Activated gamma-delta T cell treated with anti-CD3 and anti-CD28 coated beads, Interleukin-2, amount 50 U/mL, for 16 hours (primary cell): Measurements from ENCODE around the gene ANK3.

ENCODE experiments used
- DNase-seq: peaks from one replicate; pipeline ENCODE4 v3.0.0-alpha.2; 2020; ENCODE audit warnings: low read depth

ANK3 gene

DNA sequence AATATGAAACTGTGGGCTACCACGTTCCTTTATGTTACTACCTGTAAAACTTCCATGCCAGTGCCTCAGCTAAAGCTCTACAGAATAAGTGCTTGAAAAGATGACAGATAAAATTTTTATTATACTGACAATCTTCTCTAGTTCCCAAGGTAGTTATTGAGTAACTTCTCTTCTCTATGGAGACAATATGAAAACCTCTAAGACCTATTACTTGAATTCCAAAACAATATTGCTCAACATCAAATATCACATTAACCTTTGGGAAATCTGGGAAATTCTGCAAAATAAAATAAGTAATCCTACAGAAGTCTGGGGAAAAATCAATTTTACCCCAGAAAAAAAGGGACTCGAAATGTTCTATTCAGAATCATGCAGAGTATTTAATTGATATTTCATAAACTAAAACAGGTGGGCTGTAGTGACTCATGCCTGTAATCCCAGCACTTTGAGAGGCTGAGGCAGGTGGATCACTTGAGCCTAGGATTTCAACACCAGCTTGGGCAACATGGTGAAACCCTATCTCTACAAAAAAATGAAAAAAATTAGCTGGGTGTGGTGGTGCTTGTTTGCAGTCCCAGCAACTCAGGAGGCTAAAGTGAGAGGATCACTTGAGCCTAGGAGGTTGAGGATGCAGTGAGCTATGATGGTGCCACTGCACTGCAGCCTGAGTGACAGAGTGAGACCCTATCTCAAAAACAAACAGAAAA, 23.8 kb upstream of the ANK3 start:
- DNase-seq: no peak

DNA sequence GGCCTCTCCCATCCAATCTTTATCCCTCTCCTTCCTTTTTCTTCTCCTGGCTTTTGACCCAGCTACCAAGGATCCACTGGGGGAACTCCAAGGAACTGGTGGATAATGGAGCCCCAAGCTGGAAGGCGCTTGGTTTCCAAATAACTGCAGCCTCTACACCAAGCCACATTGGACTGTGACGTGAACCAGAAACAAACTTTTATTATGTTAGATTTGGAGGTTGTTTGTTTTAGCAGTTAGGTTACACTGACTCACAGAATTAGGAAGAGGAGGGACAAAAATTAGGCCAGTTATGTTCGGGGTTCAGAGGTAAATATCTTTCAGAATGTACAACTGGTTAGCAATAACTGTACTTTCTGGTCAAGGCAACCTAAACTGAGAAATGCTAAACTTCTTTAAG, 21.3 kb upstream of the ANK3 start:
- no peak for DNase-seq

DNA sequence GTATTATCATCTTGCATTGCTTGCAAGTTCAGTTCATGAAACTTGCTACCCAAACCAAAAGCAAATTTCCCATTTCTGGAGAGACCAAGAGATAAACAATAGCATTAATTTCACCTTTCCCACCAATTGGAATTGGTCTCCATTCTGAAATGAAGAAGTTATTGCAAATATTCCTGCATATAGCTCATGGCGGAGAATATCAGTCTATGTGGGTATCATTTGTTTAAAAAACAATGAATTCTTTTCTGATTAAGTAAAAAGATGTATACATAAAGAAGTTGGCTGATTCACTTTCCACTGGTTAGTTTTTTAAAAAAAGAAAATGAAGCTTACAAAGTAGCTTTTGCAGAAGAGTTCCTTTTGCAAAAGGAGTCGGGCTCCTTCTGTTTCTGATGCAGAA, 19.5 kb upstream of the ANK3 start:
- no peak for DNase-seq

DNA sequence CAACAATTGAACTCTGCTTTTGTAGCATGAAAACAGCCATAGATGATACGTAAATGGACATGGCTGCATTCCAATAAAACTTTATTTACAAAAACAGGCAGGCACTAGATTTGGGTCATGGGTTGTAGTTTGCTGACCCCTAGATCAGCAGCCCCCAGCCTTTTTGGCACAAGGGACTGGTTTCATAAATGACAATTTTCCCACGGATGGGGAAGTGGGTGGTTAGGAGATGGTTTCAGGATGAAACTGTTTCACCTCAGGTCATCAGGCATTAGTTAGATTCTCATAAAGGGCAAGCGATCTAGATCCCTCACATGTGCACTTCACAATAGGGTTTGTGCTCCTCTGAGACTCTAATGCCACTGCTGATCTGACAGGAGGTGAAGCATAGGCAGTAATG, 16.5 kb upstream of the ANK3 start:
- DNase-seq: no peak

DNA sequence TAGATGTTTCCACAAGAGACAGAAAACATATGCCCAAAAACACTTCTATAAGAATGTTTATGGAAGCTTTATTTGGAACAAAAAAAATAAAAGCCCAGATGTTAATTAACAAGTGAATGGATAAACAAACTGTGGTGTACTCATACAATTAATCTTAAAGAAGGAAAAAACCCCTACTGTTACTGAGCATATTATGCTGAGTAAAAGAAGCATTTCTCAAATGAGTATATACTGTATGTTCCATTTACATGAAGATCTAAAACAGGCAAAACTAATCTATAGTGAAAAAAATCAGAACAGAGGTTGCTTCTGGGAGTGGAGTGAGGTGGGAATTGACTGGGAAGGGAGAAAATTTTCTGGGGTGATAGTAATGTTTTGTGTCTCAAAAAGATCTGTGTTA, 15.5 kb upstream of the ANK3 start:
- DNase-seq: no peak

DNA sequence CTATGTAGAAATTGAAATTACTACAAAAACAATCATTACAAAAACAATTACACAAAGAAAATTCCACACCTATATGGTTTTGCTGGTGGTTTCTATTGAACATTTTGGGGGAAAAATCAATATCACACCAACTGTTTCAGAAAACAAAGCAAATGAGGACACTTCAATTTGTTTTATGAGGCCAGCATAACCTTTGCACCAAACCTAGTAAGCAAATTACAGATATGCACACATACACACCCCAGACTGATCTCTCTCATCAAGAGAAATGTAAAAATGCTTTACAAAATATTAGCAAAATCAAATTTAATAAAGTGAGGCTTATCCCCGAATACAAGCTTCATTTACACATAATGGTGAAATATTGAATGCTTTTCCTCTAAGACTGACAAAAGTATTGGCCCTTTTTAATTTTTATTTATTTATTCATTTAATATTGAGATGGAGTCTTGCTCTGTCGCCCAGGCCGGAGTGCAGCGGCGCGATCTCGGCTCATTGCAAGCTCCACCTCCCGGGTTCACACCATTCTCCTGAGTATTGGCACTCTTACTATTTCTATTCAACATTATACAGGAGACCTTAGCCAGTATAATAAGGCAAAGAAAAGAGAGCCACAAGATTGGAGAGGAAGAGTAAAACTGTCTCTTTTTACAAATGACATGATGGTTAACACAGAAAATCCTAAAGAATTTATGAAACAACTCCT, 13.6 kb upstream of the ANK3 start:
- no peak for DNase-seq

DNA sequence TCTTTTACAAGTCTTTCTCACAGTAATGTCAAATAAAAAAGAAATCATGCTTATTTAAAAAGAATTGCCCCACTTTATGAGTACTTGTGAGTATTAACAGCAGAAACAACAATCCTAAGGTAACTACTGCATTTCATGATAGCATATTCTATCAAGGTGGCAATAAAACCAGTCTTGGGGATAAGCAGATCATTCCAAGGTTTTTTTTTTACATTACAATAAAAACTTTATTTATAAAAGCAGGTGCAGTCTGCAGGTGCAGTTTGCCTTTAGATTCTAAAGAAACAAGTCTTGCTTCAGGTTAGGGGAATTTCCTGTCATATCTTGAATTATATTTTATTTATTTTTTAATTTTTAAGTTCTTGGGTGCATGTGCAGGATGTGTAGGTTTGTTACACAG, 10.7 kb upstream of the ANK3 start:
- no peak for DNase-seq

DNA sequence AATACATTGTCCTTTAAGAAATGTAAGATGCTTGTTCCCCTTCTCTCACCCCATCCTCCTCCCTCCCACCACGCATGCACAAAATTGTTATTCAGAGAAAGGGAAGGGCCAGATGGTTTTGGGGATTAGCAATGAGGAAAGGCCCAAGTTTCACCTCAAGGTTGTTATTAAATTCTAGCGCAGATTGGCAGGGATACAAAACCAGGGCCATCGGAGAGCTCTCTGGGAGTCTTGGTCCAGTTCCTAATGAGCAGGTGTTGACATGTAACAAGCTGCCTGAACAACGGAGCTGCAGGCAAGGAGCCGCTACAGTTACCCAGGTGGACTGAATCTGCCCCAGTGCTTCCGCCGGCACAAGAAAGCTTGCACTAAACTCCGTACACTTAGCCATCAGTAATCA, 9.7 kb upstream of the ANK3 start:
- no peak for DNase-seq

DNA sequence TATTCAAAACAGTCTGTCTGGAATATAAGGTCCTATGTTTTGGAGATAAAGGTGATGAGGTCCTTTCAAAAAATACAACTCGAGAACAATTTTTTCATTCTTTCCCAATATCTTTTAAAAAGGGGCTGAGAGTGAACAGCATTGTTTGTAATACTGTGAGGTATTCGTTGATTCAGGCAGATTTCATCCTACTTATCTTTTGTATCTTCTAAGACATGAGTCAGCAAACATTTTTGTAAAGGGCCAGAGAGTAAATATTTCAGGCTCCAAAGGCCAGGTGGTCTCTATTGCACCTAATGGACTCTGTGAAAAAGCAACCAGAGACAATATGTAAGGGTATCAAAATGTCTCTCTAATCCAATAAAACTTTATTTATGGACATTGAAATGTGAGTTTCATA, 8.1 kb upstream of the ANK3 start:
- no peak for DNase-seq

DNA sequence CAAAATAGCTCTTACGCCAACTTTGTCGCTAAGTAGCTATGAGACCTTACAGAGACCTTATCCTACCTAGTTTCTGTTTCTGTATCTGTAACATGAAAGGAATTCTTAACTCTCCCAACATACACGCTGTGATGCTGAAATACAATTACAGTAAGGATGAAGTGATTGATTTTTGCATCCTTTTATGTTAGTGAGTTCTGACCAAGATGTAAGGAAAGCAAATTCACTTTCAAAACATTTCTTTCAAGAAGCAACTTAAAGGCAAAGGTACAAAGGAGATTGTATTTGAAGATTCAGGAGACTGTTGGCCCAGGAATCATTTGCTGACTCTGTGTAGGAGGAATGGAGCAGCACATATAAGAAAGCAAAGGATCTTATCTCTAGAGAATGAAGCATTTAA, 7.1 kb upstream of the ANK3 start:
- DNase-seq: no peak

DNA sequence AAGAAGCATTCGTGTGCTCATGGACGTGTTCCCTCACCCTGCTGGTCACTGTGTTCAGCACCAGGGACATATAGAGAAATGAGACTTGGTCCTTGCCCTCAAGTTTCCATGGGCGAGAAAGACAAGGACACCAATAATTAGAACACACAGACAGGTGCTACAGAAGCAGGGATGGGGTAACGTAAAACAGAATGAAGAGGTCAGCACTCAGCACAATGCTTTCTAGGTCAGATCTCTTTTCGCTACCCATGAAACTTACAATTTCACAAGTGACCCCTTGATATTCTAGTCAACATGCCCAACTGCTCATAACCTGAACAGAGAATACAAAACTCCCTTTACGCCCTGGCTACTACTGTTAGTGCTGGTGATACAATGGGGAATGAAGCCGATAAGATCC, 6.0 kb upstream of the ANK3 start:
- DNase-seq: no peak

DNA sequence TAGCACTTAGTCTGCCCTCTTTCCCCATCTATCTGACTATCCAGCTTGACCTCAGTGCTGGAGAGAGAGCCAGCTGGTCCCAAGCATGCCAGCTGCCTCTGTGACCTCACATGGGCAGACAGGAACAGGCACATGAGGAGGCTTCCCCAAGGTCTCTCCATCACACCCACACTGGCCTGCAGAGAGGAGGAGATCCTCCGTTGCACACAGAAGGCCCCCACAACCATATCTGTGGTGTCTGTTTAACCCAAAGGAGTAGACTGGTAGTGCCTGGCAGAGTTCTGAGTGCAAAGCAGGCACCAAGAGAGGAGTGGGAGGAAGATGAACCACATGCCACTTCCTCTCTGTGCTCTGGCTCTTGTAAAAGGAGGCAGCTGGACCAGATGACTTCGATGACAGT, 4.8 kb upstream of the ANK3 start:
- DNase-seq: peak; percentile 0

DNA sequence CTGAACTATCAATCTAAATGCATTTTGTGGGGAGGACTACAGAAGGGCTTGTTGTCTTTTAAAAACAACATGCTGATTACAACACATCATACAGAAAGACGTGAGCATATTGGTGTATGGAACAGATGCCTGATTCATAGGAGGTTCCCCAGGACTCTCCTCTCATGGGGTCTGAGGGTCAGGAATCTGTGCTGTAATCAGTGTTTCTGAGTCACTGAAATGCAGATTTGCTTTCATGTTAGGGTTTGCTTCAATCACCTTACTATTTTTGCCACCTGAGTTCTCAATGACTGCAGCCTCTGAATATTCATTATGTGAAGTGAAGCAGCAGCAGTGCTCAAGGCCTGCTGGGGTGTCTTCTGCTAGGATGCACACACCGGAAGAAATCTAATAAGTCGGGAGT, 550 bp upstream of the ANK3 start:
- no peak for DNase-seq

DNA sequence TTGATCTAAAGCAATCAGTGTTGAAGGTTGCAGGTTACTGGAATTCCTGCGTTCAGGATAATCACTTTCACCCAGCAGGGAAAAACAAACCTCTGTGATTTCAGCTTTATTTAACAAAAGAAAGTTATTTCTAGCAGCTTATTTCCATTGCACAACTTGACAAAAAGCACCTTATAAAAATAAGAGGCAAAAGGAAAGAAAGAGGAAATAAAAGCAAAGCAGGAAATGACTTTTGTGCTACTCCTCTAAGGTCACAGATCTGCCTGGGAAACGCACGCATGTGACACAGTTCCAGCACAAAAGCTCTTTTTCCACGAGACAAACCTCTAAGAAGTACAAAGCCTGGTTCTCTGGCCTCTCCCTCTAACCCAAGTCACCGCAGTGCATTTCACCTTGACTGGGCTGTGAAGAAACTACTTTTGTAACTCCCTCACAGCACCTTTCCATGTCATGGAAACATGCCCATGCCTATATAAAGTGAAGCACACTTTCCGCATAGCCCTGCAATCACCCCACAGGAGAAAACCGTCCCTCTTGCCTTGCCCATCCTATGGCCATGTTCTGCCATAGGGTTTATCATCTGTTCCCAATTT, 870 bp downstream of the ANK3 start:
- no peak for DNase-seq

DNA sequence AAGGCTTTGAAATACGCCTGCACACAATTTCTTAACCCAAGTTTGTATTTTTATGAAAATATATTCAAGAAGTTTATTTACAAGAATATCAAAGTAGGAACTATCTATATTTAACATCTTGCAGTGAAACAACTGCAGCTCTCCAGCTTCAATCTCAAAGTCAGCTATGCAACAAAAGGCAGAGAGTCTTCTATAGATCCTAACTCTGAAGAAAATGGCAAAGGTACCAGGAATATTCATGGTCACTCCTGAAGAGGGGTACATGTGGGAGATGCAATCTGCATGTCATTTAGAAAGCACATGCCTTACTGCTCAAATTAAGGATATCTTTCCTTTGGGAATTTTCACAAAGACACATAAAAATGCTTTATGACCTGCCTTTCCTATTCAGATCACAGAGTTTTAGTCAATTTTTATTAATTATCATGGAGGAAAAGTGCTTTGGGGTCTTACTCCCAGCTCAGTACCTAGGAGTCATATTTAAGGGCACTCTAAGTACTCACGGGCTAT, 1.5 kb downstream of the ANK3 start:
- DNase-seq: no peak

DNA sequence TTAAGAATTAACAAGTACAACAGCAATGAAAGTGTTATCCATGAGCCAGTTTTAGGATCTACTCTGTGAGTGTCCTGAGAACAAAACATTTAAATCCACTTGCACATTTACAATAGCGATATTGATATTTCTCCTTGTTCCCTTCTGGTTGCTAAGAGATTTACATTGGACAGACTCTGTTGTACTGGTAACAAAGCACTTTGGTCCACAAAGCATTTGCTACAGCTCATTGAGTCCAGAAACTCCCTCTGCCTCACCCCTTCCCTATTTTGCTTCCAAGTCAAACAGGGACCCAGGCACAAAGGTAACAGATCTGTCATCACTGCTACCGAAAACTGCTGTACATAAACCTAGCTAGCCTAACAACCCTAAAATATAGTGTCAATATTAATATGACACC, 2.1 kb downstream of the ANK3 start:
- DNase-seq: no peak

DNA sequence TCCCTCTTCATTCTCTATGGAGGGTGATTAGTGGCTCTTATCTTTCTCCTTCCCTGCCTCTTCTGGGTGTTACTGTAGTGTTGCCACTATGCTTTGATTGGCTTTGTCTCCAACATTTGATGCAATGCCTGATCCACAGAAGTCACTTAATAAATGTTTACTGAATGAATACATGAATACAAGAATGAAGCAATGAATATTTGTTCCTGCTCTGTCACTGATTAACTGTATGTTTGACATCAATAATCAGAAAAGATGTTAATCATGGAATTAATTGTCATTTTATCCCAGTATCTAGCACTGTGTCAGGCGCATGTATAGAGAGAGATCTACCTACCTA, 4.3 kb downstream of the ANK3 start:
- DNase-seq: no peak

DNA sequence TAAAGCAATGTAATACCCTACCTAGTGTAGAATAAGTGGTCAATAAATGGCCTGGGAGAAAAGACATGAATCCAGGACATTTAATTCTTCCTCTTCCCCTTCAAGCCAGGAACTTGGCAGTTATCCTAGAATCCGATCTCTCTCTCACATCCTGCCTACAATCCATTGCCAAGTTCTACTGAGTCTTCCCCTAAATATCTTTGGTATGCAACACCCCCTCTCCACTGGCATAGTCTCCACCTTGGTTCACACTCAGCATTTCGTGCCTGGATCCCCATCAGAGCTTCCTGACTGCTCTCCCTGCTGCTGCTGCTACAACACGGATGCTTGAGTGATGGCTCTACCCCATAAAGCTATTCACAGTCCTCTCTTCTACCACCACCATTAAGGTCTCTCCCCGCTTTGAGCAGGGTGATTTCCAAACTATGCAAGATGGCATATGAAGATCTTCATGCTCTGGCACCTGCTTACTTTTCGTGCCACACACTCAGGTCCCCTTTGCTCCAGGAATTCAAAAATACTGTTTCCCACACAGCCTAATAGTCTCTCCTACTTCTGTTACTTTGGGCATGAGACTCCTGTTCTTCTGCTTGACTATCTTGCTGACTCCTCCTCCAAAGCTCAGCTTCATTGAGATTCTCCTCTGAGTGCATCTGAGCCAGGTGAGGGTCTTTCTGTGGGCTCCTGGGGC, 4.8 kb downstream of the ANK3 start:
- DNase-seq: no peak

DNA sequence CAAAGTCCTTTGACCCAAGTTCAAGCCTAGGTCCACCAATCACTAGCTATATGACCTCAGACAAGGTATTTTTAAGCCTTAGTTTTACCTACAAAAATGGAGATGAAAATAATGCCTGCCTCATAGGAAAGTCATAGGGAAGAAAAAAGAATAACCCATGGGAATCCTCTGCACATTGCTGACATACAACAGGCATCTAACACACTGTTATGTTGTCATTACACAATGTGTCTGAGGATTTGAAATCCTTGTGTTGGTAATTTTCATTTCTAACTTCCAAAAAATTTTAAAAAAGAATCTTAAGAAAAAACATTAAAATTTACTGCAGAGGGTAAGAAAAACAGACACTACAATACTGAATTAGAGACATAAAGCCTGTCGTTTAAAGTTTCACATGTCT, 5.7 kb downstream of the ANK3 start:
- DNase-seq: no peak

DNA sequence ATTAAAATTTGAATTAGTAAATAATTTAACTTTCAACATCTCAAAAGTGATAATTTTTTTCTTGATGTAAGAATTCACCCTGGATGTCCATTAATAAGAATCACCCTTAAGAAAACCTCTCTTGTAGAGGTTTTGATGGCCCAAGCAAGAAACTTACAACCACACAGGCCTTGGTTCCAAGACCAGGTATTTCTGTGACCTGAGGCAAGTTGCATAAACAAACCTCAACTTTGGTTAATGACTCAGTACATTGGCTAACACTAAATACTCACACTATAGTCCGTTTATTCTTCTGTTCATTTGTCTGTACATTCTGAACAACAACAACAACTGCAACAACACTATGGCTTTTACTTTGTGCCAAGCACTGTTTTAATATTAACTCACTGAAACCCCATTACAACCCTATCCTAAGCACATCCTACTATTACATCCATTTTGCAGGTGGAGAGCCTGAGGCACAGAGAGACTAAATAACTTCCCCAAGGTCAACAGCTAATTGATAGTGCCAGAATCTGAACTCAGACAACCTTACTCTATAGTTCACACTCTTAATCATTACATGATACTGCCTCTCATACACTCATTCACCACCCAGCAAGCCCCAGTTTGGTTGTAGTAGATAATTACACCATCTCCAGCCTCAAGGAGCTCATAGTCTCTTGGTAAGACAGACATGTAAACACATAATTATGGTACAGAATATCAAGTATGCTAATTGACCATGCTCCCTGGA, 6.6 kb downstream of the ANK3 start:
- no peak for DNase-seq

DNA sequence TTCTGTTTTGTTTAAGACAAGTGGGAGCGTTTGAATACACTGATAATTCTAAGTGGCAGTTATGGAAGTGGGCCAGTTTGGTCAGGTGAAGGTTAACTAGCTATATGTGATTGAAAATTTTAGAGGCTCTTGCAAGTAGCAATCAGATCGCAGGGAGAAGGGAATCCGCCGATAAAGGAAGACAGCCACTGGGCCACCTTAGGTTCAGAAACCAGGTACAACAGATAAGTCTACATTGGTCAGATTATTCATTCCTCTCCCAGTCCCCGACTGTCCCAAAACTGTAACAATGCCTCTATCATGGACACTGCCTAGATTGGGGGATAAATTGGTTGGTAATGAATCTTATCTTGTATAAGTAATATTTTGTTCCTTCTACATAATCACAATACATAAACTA, 8.9 kb downstream of the ANK3 start:
- no peak for DNase-seq

DNA sequence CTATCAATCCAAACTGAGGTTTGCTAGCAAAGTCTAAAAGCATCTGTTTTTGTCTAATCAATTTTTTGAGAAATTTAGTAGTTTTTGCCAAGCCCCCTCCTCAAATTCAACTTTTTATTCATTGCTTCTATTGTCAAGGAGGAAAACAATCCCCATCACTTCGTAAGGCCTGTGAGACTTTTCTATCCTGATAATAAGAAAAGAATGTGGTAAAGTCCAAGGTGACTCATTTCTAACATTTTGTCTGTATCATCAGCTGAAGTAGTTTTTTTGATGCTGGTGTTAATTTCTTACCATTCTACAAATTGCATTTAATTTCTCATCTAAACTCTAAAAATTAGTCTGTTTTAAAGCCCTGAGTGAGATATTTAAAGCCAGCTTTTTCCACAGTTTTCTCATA, 11.7 kb downstream of the ANK3 start:
- no peak for DNase-seq

DNA sequence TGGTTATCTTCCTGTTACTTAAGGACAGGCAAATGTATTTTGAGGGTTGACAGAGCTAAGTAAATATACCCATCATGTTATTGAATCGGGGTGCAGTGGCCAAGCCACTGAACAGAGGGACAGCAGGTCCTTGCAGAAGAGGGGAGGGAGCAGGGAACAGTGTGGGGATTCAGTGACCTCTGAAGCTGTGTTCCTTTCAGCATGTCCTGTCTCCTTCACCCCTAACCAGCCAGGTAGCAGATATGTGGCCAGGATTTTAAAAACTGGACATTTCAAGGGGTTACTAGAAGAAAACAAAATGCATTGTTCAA, 12.7 kb downstream of the ANK3 start:
- no peak for DNase-seq
